NCI-H2227 (cell line): ENCODE results near the gene CUL2.
A peak's percentile ranks its signal among the peaks of the same experiment; 100 is the strongest.

Source experiments
- DNase-seq: peaks from one replicate; lab custom pipeline; 2025; ENCODE audit not compliant: unreplicated experiment; lab: John Stamatoyannopoulos, UW

Gene CUL2

GRCh38 chr10:35090162-35090954 is at the start of gene CUL2:
CUL2 (minus strand) TSS chr10:35090341; CDS start chr10:35071317, 19,024 bp downstream.
- DNase-seq, result peak; percentile 86

GRCh38 chr10:35136263-35136815 is 46.2 kb upstream of the CUL2 start:
- peak; percentile 21 for DNase-seq

DNA sequence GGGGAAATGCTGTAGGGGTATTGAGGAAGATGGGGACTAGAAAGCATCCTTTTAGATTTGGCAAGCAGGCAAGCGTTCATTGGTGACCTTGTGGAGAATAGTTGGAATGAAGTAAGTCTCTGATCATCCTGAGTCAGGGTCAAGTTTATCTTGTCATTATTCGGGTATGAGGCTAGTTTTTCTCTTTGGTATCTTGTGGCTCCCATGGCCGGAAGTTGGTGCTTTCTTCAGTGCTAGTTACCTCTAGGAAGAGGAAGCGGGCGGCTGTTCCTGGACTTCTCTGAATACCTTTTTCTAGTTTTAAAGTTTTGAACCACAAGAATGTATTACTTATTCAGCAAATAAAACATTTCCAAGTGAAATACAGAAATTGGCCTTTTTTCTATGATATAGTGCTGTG is 45.7 kb upstream of the CUL2 start:
- no peak for DNase-seq

- DNase-seq, result no peak
These were observed 43.4 kb upstream of the CUL2 start for GRCh38 chr10:35133586-35133985.

DNA sequence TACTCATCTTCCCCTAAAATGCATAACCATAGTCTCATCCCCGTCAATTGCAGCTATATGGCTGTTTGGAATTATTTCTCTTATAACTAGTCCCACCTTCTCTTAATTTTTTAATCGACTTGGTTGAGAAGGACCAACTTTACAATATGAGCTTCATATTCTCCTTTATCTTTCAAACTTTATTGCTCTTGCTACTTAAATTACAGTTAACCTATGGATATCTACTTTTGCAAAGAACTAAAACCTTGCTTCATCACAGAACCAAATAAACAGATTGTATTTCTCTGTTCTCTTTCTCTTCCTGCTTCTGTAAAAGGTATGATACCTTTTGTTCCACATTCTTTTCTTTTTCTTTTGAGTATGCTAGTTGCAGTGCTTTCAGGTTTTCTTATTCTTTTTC is 42.6 kb upstream of the CUL2 start:
- DNase-seq, result no peak

- no peak for DNase-seq
These were observed 40.5 kb upstream of the CUL2 start for GRCh38 chr10:35130663-35131062.

GRCh38 chr10:35129185-35129674 is 39.1 kb upstream of the CUL2 start:
- DNase-seq, result no peak

GRCh38 chr10:35127289-35127891 is 37.2 kb upstream of the CUL2 start:
- peak; percentile 58 for DNase-seq

DNA sequence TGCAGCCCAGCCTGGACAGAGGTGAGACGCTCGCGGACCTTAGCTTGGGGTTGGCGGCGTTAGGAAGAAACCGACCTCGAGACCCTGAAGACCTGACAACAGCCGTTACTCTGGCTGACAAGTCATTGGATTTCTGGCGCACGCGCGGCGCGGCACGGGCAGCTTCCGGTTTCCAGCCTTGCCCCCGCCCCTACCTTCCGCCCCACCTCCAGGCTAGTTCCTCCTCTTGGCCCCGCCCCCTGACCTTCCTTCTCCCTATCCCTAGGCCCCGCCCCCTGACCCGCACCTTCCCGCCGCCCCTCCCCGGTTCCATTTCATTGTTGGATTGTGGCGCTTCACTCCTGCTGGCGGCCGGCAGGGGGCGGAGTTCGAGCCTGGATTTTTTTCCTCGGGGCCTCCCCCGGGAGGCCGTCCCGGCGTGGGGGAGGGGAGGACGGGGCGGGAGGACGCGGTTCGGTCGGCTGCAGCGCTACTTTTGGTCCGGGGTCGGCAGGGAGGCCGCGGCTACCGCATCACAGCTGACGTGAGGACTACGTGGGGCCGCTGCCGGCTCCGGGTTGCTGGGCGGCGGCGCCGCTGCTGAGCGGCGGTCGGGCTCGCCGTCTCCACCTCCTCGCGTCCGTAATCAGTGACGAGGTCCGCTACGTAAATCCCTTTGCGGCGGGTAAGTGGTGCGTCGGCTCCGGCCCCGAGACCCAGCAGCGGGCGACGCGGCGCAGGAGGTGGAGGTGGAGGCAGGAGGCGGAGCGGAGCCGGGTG is 36.6 kb upstream of the CUL2 start, which contains the start of gene CREM:
CREM (plus strand) TSS at position 317 of the 759 bp plus-strand sequence. CDS start 10,990 bp downstream, outside the sequence.
- peak; percentile 97 for DNase-seq

GRCh38 chr10:35126062-35126529 is 36.0 kb upstream of the CUL2 start:
- DNase-seq, result no peak

DNA sequence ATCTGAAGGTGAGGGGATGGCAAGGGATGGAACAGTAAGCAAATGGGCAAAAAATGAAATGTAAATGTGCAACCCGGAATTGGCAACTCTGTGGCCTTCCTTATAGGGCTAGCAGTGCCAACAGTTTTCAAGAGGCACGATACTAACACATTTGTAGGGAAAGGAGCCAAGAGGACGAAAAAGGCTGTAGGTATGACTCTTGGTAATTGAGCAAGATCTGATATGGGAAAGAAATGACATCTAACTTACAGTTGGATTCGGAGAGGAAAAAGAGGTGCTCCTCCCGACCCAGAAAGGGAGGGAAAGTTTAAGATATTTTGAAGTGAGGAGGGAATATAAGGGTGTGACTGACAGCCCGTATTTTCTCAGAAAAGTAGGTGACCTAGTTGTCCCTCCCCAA is 34.4 kb upstream of the CUL2 start:
- DNase-seq, result no peak

DNA sequence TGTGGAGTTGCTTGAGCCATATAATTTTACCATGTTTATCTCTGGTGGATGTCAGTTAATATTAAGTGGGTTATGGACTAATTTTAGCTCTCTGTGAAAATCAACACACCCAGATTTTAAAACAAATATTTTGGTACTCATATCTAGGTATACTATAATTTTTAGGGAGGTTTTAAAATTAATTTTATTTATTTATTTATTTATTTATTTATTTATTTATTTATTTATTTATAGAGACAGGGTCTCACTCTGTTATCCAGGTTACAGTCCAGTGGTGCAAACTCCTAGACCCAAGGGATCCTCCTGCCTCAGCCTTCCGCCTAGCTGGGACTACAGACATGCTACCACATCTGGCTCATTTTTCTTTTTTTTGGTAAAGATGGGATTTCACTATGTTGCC is 29.2 kb upstream of the CUL2 start:
- DNase-seq, result no peak

- no peak for DNase-seq
These were observed 22.4 kb upstream of the CUL2 start for GRCh38 chr10:35112571-35112970.

GRCh38 chr10:35103882-35104281 is 13.7 kb upstream of the CUL2 start:
- no peak for DNase-seq

DNA sequence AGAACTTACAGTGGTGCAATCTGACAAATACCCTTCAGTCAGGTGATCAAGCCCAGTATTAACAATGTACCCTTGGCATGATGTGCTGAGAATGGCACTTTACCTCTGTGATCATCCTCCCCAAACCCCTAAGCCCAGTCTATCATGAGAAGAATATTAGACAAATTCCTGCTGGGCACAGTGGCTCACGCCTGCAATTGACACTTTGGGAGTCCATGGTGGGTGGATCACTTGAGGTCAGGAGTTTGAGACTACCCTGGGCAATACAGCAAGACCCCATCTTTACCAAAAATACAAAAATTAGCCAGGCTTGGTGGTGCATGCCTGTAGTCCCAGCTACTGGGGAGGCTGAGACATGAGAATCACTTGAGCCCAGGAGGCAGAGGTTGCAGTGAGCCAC is 7.4 kb upstream of the CUL2 start:
- DNase-seq, result no peak

GRCh38 chr10:35096312-35096711 is 6.2 kb upstream of the CUL2 start:
- no peak for DNase-seq

- no peak for DNase-seq
These were observed 2.7 kb upstream of the CUL2 start for GRCh38 chr10:35092851-35093250.

DNA sequence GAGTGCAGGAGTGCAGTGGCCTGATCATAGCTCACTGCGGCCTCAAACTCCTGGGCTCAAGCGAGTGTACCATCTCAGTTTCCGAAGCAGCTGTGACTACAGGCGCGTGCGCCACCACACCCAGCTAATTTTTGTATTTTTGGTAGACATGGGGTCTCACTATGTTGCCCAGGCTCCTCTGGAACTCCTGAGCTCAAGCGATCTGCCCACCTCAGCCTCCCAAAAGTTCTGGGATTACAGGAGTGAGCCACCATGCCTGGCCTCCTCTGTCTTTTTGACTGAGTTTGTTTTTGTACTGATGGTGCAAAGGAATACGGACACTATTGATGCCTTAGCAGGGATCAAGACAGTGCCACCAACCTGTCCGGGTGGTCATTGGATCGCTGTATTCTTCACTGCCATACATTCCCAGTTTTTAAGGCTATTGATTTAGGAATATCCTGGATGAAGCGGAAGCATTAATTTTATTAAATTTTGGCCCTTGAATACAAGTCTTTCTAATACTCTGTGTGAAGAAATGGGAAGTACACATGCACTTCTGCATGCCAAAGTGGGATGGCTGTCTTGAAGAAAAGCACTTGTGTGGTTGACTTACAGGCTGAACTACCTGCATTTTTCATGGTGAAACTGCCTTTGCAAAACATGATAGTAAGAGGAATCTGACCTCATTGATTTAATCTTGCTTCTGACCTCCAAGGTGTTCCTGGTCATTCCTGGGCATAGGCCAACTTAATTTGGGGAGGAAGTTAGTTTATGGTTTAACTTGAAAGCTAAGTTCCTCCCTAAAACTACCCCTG is 2.1 kb upstream of the CUL2 start:
- no peak for DNase-seq

GRCh38 chr10:35089611-35090161 is 455 bp downstream of the CUL2 start:
- no peak for DNase-seq

- DNase-seq, result no peak
These were observed 6.9 kb downstream of the CUL2 start for GRCh38 chr10:35083242-35083641.
